Gastroesophageal sphincter (tissue), 3 donors: Measurements from ENCODE around the gene PRKAG2.

ENCODE experiments used
- CTCF ChIP-seq, 4 experiments: fragments of 200-600 bp in 2 of 4; fragments of 450-650 bp in 2 of 4; sonication (generic) in 1 of 4; IDR thresholded peaks; one replicate each; pipeline ENCODE4 v1.5.1; 2017 to 2019; ENCODE audit warnings: antibody characterized with exemption in 4 of 4, mild to moderate bottlenecking in 2 of 4, moderate library complexity in 2 of 4
- POLR2A ChIP-seq, 2 donors: fragments of 450-650 bp; IDR thresholded peaks; one replicate each; pipeline ENCODE4 v1.6.1; 2017; ENCODE audit warnings: antibody characterized with exemption in 2 of 2, mild to moderate bottlenecking in 2 of 2, moderate library complexity in 1 of 2

GRCh38 chr7:151518947-151519764 lies 357.8 kb downstream of the PRKAG2 start:
- TF ChIP-seq CTCF (IDR thresholded peaks at IDR 0.05) (peak in 3 of 4 experiments; percentile 17 to 35 (median 29)), POLR2A (IDR thresholded peaks at IDR 0.05) (peak; percentile 73 to 85)
